GM12801 (cell line): ENCODE measurements around the gene PLCH2.

ENCODE experiments used
- TF ChIP-seq, protein P1 (sequence below): IDR thresholded peaks from one replicate; pipeline ENCODE4 v1.5.1; 2011; ENCODE audit warnings: control low read depth; ENCODE audit not compliant: insufficient read length; ENCODE audit errors: extremely low read depth

Gene PLCH2

DNA sequence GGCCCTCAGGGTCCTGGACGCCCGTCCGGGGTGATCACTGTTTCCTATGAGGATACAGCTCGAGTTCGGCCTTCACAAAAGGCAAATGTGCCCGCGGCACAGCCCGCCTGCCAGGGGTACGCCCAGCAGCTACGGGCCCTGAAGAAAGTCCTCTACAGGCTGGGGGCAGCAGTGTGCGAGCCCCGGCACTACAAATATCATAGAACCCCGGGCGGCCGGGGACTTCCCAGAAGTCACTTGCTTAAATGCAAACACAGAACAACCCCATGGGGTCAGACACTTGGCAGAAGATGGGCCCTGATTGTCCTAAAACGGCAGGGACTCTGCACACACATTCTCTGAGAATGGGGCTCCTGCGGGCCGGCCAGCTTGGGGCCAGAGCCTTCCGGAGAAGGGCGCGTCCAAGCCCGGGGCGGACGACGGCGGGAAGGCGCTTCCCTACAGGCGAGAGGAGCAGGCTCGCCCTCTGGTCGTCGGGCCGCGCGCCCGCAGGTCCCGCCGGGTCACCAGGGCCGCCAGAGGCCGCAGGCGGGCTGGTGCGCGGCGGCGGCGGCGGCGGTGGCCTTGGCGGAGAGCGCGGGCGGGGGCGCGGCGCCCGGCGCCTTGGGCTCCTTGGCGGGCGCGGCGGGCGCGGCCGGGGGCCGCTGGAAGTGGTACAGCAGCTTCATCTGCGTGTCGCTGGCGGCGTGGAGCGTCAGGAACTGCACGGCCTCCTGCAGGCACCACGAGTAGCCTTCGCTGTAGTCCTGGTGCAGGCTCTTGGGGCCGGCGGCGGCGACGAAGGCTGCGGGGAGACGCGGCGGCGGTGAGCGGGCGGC is 53.1 kb downstream of the PLCH2 start:
- TF ChIP-seq, protein P1, sequence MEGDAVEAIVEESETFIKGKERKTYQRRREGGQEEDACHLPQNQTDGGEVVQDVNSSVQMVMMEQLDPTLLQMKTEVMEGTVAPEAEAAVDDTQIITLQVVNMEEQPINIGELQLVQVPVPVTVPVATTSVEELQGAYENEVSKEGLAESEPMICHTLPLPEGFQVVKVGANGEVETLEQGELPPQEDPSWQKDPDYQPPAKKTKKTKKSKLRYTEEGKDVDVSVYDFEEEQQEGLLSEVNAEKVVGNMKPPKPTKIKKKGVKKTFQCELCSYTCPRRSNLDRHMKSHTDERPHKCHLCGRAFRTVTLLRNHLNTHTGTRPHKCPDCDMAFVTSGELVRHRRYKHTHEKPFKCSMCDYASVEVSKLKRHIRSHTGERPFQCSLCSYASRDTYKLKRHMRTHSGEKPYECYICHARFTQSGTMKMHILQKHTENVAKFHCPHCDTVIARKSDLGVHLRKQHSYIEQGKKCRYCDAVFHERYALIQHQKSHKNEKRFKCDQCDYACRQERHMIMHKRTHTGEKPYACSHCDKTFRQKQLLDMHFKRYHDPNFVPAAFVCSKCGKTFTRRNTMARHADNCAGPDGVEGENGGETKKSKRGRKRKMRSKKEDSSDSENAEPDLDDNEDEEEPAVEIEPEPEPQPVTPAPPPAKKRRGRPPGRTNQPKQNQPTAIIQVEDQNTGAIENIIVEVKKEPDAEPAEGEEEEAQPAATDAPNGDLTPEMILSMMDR: no peak

DNA sequence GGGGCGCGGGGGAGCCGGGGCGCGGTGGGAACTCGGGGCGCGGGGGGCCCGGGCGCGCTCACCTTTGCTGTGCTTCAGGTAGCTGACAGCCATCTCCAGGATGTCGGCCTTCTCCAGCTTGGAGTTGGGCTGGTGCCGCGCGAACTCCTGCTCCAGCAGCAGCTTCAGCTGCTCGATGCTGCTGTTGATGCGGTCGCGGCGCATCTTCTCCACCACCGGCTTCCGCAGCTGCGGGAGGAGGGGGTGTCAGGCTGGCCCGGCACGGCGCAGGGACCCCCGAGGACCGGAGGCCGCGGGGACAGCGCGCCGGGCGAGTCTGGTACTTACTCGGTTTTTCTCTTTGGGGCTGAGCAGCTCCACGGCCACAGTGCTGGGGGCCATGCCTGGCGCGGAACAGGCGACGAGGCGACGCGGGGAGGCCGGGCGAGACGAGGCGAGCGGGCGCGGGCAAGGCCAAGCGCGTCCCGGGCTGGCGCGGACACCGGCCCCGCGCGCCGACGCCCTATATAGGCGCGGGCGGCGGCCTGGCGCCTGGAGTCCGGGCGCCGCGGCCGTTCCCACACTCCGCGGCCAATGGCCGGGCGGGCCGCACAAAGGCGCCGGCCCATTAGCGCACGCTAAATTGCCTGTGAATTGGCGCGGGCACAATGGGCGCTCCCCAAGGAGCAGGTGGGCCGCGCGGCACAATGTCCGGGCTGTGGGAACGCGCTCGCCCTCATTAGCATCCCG is 53.9 kb downstream of the PLCH2 start, which contains the start of gene HES5:
TSS of gene HES5 (minus strand) at position 480 of the 729 bp plus-strand sequence. CDS start at position 381, 99 bp downstream.
- TF ChIP-seq, protein P1: no peak

DNA sequence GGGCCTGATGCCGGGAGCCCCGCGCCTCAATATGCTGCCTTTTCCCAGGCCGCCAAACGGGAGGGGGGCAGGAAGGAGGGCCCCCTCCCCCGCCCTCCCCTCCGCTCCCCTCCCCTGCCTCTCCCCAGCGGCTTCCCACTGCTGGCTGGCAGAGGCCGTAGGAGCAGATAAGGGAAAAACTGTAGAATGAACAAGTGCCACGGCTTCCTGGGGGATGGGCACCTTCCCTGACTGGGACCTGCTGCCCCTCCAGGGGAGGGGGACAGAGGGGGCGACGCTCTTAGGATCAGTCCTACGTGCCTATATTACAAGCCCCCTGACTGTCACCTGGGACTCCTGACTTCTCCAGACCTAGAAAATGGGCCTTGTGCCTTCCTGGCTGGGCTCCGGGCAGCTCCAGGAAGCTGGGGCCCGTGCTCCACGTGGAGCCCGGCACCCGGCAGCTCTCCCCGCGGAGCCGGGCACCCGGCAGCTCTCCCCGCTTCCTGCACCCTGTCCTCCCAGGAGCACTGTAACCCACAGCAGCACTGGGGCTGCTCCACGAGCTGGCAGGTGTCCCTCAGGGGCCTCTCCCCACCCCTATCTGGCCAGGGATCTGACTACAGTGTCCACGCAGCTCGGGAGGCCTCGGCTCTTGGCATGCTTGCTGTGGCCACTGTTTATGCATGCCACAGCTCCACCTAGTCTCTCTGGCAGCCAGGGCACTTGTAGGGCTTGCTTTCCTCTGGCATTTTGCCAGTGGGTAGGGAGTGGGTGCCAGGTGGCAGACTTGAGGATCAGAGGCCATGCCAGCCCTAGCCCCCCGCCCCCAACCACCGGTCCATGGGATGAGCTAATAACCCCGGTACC is 54.6 kb downstream of the PLCH2 start:
- TF ChIP-seq, protein P1: no peak

DNA sequence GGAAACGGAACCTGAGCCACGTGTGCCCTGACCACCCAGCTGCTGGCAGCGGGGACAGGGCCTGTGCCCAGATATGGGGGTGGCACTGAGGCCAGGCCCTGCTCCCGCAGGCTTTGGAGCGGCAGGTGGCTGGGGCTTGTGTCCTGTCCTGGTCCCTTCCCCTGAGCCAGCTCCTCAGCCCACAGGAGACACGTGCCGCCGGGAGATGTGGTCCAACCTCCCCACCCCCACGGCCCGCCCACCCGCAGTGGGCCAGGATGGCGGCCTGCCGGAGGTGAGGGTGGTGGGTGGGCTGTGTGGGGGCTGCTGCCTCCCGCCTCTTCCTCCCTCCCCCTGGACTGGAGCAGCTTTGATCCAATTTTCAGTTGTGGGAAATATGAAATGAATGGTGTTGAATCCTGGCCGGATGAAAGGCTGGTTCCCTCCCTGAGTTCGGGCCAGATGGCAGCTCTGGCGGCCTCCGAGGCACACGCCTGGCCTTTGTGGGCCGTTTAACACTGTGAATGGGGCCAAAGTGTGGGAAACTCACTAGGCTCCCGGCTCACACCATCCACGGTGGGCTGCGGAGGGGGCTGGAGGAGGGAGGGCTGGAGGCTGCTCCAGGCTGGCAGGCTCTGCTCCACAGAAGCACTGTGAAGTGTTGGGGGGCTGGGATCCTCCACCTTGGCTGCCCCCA is 56.5 kb downstream of the PLCH2 start:
- TF ChIP-seq, protein P1: no peak

DNA sequence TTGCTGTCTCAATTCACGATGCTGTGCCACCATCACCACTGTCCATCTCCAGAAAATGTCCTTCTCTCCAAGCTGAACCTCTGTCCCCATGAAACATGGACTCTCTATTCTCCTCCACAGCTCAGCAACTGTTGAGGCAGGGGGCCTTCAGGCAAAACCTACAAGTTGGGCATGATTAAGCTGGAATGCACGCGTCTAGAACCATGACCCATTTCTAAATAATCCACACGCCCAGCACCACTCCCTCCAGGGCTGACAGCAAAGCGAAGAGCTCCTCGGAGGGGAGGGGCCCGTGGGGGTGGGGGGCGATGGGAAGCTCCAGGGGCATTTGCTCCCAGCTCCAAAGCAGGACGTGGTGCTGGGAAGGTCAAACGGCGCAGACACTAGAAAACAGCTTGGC is 57.3 kb downstream of the PLCH2 start:
- TF ChIP-seq, protein P1: no peak

DNA sequence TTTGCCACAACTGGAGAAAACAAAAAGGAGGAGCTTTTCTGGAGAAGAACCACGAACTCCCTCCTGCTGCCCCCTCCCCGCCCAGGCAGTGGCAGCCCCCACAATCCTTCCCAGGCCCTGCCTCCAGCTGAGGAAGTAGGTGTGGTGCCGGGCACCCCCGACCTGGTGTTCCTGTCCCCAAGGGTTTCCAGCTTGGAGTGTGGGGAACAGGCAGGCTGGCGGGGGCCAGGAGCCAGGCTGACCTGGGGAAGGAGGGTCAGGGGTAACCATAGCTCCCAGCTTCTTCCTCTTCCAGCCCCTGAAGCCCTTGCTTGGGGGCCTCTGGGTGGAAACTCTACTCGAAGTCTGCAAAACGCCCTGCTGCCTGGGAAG is 58.2 kb downstream of the PLCH2 start:
- TF ChIP-seq, protein P1: no peak
